H1 (cell line): Measurements from ENCODE around the gene PC.

Source experiments
- CTCF ChIP-seq, 3 experiments: IDR thresholded peaks; 1 replicate in 2 of 3; 2 replicates in 1 of 3; pipeline versions ENCODE4 v1.5.1 to v1.6.1; 2011; ENCODE audit warnings: low read length in 3 of 3, mild to moderate bottlenecking in 3 of 3, inconsistent platforms in 2 of 3, low read depth in 1 of 3, moderate library complexity in 1 of 3; ENCODE audit not compliant: insufficient read depth in 1 of 3; ENCODE audit errors: control extremely low read depth in 1 of 3
- EZH2 ChIP-seq: fragments of 200-600 bp; sonication (generic); IDR thresholded peaks from 2 replicates; pipeline ENCODE4 v1.7.1; 2012; ENCODE audit warnings: low read depth, mild to moderate bottlenecking, moderate library complexity, low read length, inconsistent platforms; ENCODE audit not compliant: severe bottlenecking
- POLR2AphosphoS5 ChIP-seq: IDR thresholded peaks from 2 replicates; pipeline ENCODE4 v1.6.1; 2011; ENCODE audit warnings: low read depth, low read length

GRCh38 chr11:66914505-66914904 is 43.7 kb downstream of the PC start:
- TF ChIP-seq EZH2, result no peak
- TF ChIP-seq POLR2AphosphoS5, result no peak
- TF ChIP-seq CTCF (IDR thresholded peaks at IDR 0.05; ENCODE audit: control extremely low read depth in 1 of 3, insufficient read depth in 1 of 3, low read depth in 1 of 3, low read length in 3 of 3), result no peak
